Cardiac muscle cell (in vitro differentiated cells and primary cell): ENCODE results near the gene MITD1. TPM values are rescaled to one million over a fixed set of nuclear protein-coding genes. Genes with fewer than 3 reads are reported as not detected.
A peak's percentile ranks its signal among the peaks of the same experiment; 100 is the strongest.
"Not testable (repeated sequence)": the region's sequence is repeated elsewhere in the genome, so short reads cannot be mapped to it uniquely, and the experiment has no call there.

Experiments
- DNase-seq, 2 donors: peaks; one replicate each; pipeline versions ENCODE4 v3.0.0 to v3.0.0-alpha.2; 2010 to 2017; ENCODE audit warnings: low read depth in 1 of 2, low spot score in 1 of 2
- H3K27ac ChIP-seq: fragments of 200-600 bp; sonication (generic); 2 replicates; pipeline ENCODE4 v1.5.1; 2016
- H3K27me3 ChIP-seq: fragments of 200-600 bp; sonication (generic); 2 replicates; pipeline ENCODE4 v1.6.0; 2016; ENCODE audit warnings: control low read depth
- H3K36me3 ChIP-seq: fragments of 200-600 bp; sonication (generic); 2 replicates; pipeline ENCODE4 v1.5.1; 2016; ENCODE audit warnings: control low read depth
- H3K4me1 ChIP-seq: fragments of 200-600 bp; sonication (generic); 2 replicates; pipeline ENCODE4 v1.8.1; 2017; ENCODE audit warnings: low read depth, mild to moderate bottlenecking, mixed run types
- H3K4me3 ChIP-seq: fragments of 200-600 bp; sonication (generic); 2 replicates; pipeline ENCODE4 v1.5.1; 2016; ENCODE audit warnings: mild to moderate bottlenecking
- H3K9me3 ChIP-seq: fragments of 200-600 bp; sonication (generic); 2 replicates; pipeline ENCODE4 v1.5.1; 2017; ENCODE audit warnings: low read depth, mild to moderate bottlenecking, control low read depth
- polyA plus RNA-seq: library from polyadenylated mRNA; unstranded; fragments of >200 nt; fragmentation: Nextera tagmentation; extraction: Ambion mirVana; gene quantifications from 2 replicates; pipeline ENCODE4 v1.2.1, GENCODE V29; 2016
- total RNA-seq: library from RNA; depleted of rRNA; stranded (reverse); fragments of >200 nt; gene quantifications from 2 replicates; pipeline ENCODE4 v1.2.3, GENCODE V29; 2016
- TF ChIP-seq, protein P1 (sequence below): IDR thresholded peaks from 2 replicates; pipeline ENCODE4 v1.5.1; 2012; ENCODE audit warnings: low read depth, mild to moderate bottlenecking, low read length

Gene MITD1
- total and polyA plus RNA-seq, 2 experiments from 2014 or later, result 14.4 to 42.5 TPM

DNA sequence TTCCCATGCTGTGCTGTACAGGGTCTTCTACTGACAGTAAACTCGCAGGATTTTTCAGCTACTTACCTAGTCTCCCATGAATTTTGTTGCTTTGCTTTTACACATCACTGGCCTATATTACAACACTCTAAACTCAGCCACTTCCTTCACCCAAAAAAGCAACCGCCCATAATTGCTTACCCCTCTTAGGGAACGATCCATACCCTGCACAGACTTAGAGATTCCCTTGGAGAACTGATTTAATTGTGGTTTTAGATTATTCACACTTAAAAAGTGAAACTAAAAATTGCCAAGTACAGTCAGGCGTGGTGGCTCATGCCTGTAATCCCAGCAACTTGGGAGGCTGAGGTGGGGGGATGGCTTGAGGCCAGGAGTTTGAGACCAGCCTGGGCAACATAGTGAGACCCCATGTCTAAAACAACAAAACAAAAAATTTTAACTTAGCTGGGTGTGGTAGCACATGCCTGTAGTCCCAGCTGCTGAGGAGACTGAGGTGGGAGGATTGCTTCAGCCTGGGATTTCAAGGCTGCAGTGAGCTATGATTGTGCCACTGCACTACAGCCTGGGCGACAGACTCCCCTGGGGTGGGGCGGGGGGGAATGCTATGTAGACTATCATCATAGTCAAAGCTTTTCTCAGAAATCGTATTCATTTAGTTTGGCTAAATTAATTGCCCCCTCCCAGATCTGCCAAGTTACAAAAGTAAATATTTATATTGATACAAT, 19.4 kb upstream of the MITD1 start:
- H3K4me1 ChIP-seq, result no peaks in the 10 kb centered on the region
- no peaks in the 10 kb centered on the region for H3K9me3 ChIP-seq
- TF ChIP-seq, protein P1, sequence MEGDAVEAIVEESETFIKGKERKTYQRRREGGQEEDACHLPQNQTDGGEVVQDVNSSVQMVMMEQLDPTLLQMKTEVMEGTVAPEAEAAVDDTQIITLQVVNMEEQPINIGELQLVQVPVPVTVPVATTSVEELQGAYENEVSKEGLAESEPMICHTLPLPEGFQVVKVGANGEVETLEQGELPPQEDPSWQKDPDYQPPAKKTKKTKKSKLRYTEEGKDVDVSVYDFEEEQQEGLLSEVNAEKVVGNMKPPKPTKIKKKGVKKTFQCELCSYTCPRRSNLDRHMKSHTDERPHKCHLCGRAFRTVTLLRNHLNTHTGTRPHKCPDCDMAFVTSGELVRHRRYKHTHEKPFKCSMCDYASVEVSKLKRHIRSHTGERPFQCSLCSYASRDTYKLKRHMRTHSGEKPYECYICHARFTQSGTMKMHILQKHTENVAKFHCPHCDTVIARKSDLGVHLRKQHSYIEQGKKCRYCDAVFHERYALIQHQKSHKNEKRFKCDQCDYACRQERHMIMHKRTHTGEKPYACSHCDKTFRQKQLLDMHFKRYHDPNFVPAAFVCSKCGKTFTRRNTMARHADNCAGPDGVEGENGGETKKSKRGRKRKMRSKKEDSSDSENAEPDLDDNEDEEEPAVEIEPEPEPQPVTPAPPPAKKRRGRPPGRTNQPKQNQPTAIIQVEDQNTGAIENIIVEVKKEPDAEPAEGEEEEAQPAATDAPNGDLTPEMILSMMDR, result no peak
- no peak overlapping the region for H3K4me3 ChIP-seq
- no peak overlapping the region for H3K27ac ChIP-seq
- peaks cover 20% of the 10 kb centered on the region for H3K36me3 ChIP-seq
- H3K27me3 ChIP-seq, result no peaks in the 10 kb centered on the region
- DNase-seq, result no peak

DNA sequence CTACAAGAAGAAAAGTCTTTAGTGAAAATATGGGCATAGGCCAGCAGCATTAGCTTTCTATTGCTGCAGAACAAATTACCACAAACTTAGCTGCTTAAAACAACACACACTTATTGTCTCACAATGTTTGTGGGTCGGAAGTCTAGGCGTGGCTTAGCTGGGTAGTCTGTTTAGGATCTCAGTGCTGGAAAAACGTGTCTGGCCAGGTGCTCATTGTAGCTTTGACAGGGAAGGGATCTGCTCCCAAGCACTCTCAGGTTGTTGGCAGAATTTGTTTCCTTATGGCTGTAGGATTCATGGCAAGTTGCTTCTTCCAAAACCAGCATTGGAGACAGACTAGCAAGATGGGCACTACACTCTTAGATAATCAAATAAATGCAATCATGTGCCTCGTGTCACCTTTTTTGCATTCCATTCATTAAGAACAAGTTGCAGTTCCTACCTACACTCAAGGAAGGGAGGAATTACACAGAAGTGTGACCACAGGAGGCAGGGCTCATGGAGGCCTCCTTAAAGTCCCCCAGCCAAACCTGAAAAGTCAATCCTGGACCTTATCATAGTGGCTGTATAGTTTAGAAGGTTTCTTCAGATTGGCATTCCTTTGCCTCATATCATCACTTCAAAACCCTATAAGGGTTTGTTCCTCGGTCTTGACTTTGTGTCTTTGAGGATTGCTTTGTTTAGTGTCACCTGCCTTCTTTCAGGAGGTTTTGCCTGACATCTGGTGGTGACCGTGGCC, 17.4 kb upstream of the MITD1 start:
- Histone ChIP-seq H3K4me3 (no peak overlapping the region), H3K36me3 (peaks cover 31% of the 10 kb centered on the region), H3K4me1 (no peaks in the 10 kb centered on the region), H3K27ac (peak overlapping the region; percentile 64), H3K27me3 (no peaks in the 10 kb centered on the region), H3K9me3 (no peaks in the 10 kb centered on the region)
- TF ChIP-seq, protein P1, result no peak
- no peak for DNase-seq

DNA sequence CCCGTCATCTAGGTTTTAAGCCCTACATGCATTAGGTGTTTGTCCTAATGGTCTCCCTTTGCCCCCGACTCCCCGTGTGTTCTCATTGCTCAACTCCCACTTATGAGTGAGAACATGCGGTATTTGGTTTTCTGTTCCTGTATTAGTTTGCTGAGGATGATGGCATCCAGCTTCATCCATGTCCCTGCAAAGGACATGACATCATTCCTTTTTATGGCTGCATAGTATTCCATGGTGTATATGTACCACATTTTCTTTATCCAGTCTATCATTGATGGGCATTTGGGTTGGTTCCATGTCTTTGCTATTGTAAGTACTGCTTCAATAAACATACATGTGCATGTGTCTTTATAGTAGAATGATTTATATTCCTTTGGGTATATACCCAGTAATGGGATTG, 11.5 kb upstream of the MITD1 start:
- H3K4me3 ChIP-seq, DNase-seq, H3K9me3 ChIP-seq, H3K27me3 ChIP-seq, H3K27ac ChIP-seq, H3K4me1 ChIP-seq: not testable (repeated sequence)
- peaks cover 41% of the 10 kb centered on the region for H3K36me3 ChIP-seq

DNA sequence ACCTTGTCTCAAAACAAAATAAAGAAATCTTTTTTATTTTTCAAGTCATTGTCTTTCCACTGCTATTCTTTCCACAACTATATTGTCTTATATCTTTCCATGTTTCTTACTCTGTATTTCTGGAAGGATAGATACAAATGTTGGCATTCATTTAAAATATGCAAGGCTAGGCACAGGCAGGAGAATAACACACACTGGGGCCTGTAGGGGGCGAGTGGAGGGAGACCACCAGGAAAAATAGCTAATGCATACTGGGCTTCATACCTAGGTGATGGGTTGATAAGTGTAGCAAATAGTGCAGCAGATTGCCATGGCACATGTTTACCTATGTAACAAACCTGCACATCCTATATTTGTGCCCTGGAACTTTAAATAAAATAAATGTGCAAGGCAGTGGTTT, 9.7 kb upstream of the MITD1 start:
- peaks cover 28% of the 10 kb centered on the region for H3K36me3 ChIP-seq

DNA sequence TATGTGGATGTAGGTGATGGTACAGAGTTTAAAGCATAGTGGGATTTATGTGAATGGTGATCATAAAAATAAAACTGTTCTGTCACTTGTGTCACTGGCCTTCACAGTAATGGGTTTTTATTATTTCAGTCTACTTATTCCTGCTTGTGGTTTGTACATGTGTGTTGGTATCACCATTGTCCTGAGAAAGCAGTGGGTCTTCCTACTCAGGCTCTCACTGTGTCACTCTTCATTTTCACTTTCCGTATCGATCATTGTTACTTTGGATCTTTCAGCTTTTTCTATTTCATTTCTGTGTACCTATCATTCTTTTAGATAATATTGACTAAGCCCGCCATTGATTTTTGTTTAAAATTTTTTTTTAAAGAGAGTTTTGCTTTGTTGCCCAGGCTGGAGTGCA, 7.5 kb upstream of the MITD1 start:
- Histone ChIP-seq H3K27me3 (no peaks in the 10 kb centered on the region), H3K36me3 (peaks cover 14% of the 10 kb centered on the region), H3K4me3 (no peak overlapping the region), H3K4me1 (no peaks in the 10 kb centered on the region), H3K27ac (no peak overlapping the region), H3K9me3 (no peaks in the 10 kb centered on the region)
- no peak for DNase-seq
- TF ChIP-seq, protein P1, result no peak

More for the DNA sequence above, 9.7 kb upstream of the MITD1 start:
- Histone ChIP-seq H3K9me3 (no peaks in the 10 kb centered on the region), H3K27ac (no peak overlapping the region), H3K4me1 (no peaks in the 10 kb centered on the region), H3K4me3 (no peak overlapping the region), H3K27me3 (no peaks in the 10 kb centered on the region)
- DNase-seq, result no peak
- TF ChIP-seq, protein P1, result no peak

DNA sequence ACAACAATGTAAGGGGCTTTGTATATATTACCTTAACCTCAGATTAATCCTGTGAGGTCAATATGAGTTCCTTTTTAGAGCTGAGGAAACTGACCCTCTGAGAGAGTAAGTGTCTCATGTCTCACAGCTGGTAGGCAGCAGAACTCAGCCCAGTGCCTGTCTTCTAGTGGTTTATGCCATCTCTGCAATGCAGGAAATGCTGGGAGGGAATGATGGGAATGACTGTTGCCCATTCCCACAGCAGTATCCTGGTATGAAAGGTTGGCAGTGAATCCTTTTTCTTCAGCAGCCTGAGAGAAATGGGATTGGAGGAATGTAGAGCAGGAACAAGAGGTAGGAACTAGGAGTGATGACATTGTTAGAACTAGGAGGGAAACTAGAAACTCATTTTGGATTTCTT, 6.2 kb upstream of the MITD1 start:
- H3K4me3 ChIP-seq, result no peak overlapping the region
- TF ChIP-seq, protein P1, result no peak
- no peaks in the 10 kb centered on the region for H3K9me3 ChIP-seq
- peaks cover 7% of the 10 kb centered on the region for H3K36me3 ChIP-seq
- no peaks in the 10 kb centered on the region for H3K27me3 ChIP-seq
- no peak overlapping the region for H3K27ac ChIP-seq
- DNase-seq, result no peak
- H3K4me1 ChIP-seq, result peaks cover under 1% of the 10 kb centered on the region
